Left renal pelvis (tissue), 4 donors: ENCODE measurements around the gene RPUSD3. TPM values are rescaled to one million over a fixed set of nuclear protein-coding genes. Genes with fewer than 3 reads are reported as not detected.
"Not testable (repeated sequence)": the region's sequence is repeated elsewhere in the genome, so short reads cannot be mapped to it uniquely, and the experiment has no call there.

Source experiments
- DNase-seq, 4 donors: peaks; one replicate each; pipeline ENCODE4 v3.0.0-alpha.2; 2013; ENCODE audit warnings: low read depth in 4 of 4, low spot score in 3 of 4
- polyA plus RNA-seq, 4 donors: library from polyadenylated mRNA; unstranded; fragments of 120-200 nt; gene quantifications; one replicate each; pipeline ENCODE4 v1.2.1, GENCODE V29; 2013; ENCODE audit not compliant: insufficient read length in 4 of 4

RPUSD3 gene, protein sequence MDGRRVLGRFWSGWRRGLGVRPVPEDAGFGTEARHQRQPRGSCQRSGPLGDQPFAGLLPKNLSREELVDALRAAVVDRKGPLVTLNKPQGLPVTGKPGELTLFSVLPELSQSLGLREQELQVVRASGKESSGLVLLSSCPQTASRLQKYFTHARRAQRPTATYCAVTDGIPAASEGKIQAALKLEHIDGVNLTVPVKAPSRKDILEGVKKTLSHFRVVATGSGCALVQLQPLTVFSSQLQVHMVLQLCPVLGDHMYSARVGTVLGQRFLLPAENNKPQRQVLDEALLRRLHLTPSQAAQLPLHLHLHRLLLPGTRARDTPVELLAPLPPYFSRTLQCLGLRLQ
- 10 to 100 TPM; 20.4 to 43.0 (median 30.8) TPM for polyA plus RNA-seq

DNA sequence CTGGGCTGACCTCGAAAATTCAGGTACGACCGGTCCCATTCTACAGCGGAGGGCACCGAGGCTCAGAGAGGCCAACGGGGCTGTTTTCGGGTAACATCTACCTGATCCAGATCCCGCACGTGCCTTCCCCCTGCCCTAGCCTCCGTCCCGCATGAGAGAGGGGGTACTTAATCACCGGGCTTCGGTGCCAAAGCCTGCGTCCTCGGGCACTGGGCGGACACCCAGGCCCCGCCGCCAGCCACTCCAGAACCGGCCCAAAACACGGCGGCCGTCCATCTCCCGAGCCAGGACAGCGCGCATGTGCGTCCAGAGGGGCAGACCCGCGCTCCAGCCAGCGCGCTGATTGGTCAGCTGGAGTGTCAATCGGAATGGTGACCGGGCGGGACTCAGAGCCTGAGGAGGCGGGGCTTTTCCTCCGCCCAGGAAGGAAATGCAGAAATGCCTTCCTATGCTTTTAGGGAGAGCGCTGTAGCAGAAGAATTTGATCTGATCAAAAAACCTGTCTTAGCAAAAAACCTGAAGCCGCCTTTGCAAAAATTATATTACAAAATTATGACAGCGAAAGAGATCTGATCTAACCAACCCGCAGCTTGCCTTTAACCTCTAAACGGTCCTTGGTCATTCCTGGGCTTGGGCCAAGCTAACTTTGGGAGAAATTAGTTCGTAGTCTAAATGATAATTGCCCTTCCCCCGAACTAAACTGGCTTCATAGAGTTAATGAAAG is at the start of gene RPUSD3:
Gene RPUSD3, minus strand, starts transcription at position 294 of the 724 bp plus-strand sequence. Its CDS starts 18 bp downstream, at position 276.
- peak; percentile 88 to 96 (median 92) for DNase-seq

DNA sequence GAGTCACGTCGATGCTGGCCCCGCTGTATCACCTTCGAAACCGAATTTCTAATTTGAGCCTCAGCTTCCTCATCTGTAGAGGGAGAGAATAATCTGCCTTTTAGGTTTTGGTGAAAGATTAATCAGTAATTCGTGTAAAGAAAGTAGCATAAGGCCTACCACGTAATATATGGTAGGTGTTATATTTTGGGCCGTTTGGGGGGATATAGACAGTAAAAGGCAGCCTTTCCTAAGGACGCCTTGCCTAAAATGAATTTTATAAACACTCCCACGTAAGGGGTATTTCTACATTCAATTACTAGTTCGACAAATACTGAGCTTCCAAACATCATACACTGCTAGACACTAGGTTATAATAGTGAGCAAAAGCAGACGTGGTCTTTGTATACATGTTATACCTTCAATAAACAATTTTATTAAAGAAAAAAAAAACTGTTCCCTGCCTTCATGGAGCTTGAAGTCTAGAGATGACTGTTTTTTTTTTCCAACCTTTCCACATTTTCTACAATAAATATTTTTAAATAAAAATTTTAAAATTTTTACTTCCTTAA is 47.3 kb upstream of the RPUSD3 start:
- no peak for DNase-seq

DNA sequence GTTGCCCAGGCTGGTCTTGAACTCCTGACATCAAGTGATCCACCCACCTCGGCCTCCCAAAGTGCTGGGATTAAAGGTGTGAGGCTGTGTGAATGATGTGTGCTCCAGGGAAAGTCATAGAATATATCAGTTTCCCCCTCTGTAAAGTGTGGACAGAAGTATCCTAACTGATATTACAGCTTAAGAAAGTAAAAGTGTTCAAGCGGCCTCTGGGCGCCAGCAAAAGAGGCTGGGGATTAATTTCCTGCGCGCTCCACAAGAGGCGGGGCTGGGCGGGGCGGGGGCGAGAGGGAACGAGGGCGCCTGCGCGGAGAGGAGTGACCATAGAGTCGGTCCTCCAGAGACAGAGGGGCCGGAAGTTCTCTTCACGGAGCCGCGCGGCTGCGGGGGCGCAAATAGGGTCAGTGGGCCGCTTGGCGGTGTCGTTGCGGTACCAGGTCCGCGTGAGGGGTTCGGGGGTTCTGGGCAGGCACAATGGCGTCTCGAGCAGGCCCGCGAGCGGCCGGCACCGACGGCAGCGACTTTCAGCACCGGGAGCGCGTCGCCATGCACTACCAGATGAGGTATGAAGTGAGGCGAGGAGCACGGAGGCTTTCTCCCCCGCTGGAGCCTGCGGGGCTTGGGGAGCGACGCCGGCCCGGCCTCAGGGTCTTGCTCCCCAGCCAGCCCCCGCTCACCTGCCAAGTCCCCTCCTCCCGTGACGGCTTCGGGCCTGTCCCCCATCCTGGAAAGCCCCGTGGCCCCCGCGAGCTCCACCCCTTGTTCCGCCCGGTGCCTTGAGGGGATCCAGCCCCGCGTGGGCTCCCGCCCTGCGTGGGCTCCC is 46.7 kb upstream of the RPUSD3 start, which contains the start of gene JAGN1:
Gene JAGN1, plus strand, starts transcription at position 362 of the 823 bp plus-strand sequence. Its CDS starts 113 bp downstream, at position 475.
- DNase-seq: peak; percentile 74 to 83 (median 80)

DNA sequence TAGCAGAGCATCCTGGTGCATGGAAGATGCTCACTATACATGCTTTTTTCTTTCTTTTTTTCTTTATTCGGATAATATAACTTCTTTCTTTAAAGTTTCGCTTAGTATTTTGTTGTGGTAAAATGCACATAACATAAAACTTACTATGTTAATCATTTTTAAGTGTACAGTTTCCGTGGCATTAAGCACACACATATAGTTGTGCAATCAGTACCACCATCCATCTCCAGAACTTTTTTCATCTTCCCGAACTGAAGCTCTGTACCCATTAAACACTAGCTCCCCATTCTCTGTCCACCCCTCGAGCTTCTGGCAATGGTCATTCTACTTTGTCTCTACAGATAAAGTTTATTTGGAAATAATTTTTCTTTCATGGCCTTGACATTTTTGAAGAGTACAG is 45.6 kb upstream of the RPUSD3 start:
- no peak for DNase-seq

DNA sequence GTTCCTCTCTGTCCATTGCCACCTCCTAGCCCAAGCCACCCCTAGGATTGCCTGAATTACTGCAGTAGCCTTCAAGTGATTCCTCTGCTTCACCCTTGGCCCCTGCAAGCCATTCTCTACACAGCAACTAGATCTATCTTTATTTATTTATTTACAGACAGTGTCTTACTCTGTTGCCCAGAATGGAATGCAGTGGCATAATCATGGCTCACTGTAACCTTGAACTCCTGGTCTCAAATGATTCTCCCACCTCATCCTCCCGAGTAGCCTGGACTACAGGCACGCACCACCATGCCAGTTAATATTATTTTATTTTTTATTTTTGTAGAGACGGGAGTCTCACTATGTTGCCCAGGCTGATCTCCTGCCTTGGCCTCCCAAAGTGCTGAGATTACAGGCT is 44.7 kb upstream of the RPUSD3 start:
- DNase-seq: no peak

DNA sequence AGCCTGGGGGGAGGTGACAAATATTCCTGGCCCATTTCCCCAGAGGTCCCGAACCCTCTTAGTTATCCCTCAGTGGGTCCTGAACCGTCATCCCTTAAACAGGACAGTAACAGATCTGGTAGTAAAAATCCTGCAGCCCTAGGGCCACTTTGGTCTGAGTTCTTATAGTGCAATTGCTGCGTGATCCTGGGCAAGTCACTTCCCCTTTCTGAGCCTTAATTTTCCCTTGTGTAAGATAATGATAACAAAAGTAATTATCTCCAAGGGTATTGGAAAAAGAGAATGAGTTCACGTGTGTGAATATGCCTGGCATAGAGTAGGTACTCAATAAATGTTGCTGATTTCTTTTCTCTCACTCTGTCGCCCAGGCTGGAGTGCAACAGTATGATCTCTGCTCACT is 43.7 kb upstream of the RPUSD3 start:
- no peak for DNase-seq

DNA sequence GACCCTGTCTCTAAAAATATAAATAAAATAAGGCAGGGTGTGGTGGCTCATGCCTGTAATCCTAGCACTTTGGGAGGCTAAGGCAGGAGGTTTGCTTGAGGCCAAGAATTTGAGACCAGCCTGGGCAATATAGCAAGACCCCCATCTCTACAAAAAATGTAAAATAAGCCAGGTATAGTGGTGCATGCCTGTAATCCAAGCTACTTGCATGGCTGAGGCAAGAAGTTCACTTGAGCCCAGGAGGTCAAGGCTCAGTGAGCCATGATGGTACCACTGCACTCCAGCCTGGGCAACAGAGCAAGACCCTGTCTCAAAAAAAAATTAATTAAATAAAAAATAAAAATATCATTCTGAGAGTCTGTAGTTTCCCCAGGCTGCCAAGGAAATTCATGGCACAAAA is 42.5 kb upstream of the RPUSD3 start:
- no peak for DNase-seq

DNA sequence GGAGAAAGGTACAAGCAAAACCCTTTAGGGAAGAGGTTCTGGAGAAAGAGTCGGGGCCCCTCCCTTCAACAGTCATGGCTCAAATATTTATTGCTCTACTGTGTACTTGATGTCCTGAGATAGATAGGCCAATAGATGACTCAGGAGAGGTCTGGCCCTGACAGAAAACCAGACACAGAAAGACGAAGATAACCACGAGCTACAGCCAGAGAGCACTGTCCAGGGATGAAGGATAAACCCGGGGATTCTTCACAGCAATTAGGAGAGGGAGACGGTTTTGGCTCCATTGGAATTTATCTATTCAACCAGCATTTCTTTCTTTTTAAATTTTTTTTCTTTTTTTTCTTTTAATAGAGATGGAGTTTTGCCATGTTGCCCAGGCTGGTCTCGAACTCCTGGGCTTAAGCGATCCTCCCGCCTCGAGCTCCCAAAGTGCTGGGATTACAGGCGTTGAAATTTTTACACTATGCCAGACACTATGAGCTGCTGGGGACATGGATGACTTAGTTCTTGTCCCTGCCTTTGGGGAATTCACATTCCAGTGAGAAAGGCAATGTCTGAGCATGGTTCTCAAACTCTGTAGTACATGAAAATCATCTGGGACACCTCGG is 40.9 kb upstream of the RPUSD3 start:
- no peak for DNase-seq

DNA sequence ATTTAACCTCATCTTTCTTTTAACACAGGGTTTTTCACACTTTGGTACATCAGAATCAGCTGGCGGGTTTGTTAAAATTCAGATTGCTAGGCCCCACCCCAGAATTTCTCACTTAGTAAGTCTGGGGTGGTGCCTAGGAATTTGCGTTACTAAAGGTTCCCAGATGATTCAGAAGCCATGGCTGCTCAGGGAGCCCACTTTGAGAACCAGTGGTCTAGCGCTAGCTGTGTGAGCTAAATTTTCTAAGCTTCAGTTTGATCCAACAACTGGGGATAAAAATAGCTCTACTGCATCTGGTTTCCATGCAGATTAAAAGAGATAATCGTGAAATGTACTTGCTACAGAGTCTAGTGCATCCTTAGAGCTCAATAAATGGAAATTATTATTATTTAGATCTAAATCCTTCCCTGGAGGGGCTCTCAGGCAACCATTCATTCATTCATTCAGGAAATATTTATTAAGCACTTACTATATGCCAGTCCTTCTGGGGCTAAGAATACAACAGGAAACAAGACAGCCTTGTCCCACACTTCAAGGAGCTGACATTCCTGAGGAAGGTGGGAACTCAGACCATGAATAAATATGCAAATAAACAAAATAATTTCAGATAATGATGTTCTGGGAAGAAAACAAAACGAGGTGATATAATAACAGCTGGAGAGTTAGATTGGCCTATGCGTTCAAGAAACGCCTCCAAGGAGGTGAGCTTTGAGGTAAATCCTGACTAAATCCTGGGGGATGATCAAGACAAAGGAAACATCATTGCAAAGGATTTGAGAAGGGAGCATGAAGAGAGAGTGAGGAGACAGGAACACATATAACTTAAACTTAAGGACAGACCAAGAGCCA is 40.1 kb upstream of the RPUSD3 start:
- DNase-seq: no peak

DNA sequence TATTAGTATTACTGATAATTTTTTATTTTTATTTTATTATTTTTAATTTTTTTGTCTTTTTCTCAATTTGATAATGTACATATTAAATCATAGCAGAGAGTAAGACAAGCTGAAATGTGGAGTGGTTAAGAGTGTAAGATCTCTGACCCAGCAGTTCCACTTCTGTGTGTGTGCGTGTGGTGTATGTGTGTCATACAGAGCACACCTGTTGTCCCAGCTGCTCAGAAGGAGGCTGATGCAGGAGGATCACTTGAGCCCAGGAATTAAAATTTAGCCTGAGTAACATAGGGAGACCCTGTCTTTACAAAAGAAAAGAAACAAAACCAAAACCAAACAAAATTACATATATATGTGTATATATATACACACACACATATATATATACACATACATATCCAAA is 37.6 kb upstream of the RPUSD3 start:
- no peak for DNase-seq

DNA sequence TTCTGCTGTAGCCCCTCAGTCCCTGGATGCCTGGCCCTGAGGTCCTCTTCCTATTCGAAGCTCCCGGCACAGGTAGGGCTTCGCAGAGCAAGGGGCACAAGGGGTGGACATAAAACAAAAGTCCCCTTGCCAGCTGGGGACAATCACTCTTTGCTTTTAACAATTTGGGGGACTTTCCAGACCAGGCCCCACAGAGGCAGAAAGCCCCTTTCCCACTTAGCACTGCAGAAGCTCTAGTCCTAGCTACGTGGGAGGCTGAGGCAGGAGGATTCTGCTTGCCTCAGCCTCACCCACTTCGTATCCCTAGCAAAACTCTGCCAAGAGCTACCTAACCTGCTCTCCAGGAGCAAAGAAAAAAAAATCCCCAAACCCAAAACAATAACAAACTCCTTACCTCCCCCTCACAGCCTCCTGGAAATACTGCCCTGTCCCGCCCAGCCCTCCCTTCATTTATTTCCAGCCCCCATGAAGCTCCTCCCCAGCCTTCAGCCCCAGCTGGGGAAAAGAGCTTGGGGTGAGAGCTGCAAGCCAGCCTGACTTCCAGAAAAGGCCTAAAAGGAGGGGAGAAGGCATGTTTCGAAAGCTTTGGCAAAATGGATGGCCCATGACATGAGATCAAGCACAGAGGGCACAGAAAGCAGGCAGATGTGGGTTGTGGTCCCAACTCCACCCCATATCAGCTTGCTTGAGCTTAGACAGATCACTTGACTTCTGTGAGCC is 36.2 kb upstream of the RPUSD3 start, which contains the start of gene CIDEC:
Gene CIDEC, minus strand, starts transcription at position 424 of the 720 bp plus-strand sequence. CDS start 1,767 bp downstream, outside the sequence.
- no peak for DNase-seq

DNA sequence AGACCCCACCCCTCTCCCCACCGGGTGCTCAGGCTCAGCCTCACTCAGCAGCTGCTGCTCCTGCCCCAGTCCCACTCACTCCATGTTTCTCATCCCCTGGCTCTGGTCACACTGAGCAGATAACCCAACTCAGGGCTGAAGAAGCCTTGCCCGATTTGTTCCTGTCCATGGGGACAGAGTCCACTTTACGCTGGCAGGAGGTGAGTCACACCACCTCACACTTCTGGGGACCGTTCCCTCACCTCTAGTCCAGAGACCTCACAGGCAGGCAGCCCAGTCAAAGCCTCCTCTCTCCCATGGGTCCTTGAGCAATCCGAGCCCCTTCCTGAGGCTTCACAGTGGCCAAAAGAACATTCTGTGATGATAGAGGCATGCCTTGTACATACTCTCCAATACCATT is 34.9 kb upstream of the RPUSD3 start:
- DNase-seq: no peak

DNA sequence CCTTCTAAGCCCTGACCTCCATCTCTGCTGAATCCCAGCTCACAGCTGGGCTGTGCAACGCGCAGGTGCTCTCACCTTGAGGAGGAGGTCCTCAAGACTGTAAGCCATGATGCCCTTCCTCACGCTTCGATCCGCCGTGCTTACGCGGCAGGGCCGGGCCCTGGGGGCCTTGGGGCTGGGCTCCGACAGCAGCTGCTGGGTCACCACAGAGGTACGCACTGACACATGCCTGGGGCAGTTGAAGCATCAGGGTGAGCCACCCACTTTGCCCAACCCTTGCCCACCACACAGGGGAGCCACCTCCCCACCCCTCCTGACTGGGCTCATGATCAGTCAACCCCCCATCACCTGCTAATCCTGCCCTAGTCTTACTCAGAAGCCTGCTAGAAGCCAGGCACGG is 33.2 kb upstream of the RPUSD3 start:
- DNase-seq: no peak

DNA sequence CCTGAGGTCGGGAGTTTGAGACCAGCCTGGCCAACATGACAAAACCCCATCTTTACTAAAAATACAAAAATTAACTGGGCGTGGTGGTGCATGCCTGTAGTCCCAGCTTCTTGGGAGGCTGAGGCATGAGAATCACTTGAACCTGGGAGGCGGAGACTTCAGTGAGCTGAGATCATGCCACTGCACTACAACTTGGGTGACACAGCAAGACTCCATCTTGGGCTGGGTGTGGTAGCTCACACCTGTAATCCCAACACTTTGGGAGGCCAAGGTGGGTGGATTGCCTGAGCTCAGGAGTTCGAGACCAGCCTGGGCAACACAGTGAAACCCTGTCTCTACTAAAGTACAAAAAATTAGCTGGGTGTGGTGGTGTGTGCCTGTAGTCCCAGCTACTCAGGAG is 32.4 kb upstream of the RPUSD3 start:
- not testable (repeated sequence) for DNase-seq

DNA sequence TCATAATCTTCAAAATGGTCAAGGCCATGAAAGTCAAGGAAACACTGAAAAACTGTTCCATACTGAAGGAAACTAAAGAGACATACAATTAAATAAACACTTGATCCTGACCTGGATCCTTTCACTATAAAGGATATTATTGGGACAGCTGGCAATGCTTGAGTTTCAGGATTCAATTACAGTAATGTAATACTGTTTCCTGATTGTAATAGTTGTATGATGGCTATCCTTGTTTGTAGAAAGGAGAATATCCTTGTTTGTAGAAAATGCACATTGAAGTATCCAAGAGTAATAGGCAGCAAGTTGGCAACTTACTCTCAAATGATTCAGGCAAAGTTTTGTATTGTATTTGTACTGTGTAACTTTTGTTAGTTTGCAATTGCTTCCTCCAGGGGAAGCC is 31.6 kb upstream of the RPUSD3 start:
- DNase-seq: no peak

DNA sequence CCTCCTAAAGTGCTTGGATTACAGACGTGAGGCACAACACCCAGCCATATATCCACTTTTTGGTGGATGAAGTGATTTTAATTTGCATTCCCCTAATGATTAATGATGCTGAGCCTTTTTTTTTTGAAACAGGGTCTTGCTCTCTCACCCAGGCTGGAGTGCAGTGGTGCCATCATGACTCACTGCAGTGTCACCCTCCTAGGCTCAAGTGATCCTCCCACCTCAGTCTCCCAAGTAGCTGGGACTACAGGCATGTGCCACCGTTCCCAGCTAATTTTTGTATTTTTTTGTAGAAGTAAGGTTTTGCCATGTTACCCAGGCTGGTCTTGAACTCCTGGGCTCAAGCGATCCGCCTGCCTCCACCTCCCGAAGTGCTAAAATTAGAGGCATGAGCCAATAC is 28.3 kb upstream of the RPUSD3 start:
- DNase-seq: not testable (repeated sequence)

DNA sequence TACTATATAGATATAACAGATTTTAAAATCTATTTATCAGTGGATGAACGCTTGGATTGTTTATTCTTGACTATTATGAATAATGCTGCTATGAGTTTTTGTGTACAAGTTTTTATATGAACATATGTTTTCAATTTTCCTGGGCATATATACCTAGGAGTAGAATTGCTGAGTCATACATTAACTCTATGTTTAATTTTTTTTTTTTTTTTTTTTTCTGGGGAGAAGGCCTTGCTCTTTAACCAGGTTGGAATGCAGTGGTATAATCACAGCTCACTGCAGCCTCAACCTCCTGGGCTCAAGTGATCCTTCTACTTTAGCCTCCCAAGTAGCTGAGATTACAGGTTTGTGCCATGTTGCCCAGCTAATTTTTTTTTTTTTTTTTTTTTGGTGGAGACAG is 27.2 kb upstream of the RPUSD3 start:
- no peak for DNase-seq

DNA sequence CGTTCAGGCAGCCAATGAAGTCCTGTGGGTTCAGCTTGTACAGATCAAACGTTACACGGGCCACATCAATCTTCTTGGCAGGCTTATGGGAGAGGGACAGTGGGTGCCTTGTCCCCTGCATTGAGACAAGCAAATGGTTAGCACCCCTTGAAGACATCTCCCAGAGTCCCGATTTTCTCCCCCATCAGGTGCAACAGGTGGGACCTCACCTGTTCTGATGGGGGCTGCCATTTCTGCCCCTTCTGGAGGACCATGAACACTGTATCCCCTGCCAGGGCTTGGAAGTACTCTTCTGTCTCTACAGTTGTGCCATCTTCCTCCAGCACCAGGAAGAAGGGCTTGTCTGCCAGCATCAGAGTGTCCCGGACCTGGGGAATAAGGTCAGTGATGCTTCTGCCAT is 26.1 kb upstream of the RPUSD3 start:
- DNase-seq: no peak

DNA sequence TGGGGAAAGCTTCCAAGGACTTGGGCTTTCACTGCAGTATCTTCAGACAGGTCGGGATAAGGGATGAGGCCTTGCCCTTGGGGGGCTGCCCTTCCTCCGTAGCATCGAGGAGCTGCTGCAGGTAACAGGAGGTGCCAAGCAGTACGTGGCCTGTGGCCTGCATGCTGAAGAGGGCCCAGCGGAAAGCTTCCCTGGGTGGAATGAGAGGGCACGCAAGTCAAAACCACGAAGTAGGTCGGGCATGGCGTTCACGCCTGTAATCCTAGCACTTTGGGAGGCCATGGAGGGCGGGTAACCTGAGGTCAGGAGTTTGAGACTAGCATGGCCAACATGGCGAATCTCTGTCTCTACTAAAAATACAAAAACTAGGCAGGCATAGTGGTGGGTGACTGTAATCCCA is 23.3 kb upstream of the RPUSD3 start:
- no peak for DNase-seq
